IMR-90 (cell line): ENCODE data around the gene FAM236B.

ENCODE experiments used
- BHLHE40 ChIP-seq: fragments of 150-350 bp; IDR thresholded peaks from 2 replicates; pipeline ENCODE4 v1.6.1; 2016; ENCODE audit warnings: mild to moderate bottlenecking, low read depth, low read length
- CEBPB ChIP-seq: IDR thresholded peaks from 2 replicates; pipeline ENCODE4 v1.6.1; 2012; ENCODE audit warnings: low read depth, low read length, improper control_type of control experiment
- CTCF ChIP-seq: conservative IDR thresholded peaks from 2 replicates; pipeline ENCODE4 v1.5.1; 2012; ENCODE audit warnings: mild to moderate bottlenecking, low read depth, low read length, improper control_type of control experiment
- FOS ChIP-seq: fragments of 150-350 bp; IDR thresholded peaks from 2 replicates; pipeline ENCODE4 v1.6.1; 2016; ENCODE audit warnings: low read depth, low read length
- POLR2A ChIP-seq: IDR thresholded peaks from 2 replicates; pipeline ENCODE4 v1.6.1; 2012; ENCODE audit warnings: mild to moderate bottlenecking, low read depth, low read length
- RAD21 ChIP-seq: IDR thresholded peaks from 2 replicates; pipeline ENCODE4 v1.6.1; 2012; ENCODE audit warnings: low read length, improper control_type of control experiment
- RFX5 ChIP-seq: IDR thresholded peaks from 2 replicates; pipeline ENCODE4 v1.8.0; 2012; ENCODE audit warnings: low read depth, mild to moderate bottlenecking, low read length, moderate library complexity
- SMC3 ChIP-seq: fragments of 150-350 bp; IDR thresholded peaks from 2 replicates; pipeline ENCODE4 v1.6.1; 2016; ENCODE audit warnings: low read depth, mild to moderate bottlenecking, antibody characterized with exemption, low read length, moderate library complexity

- TF ChIP-seq POLR2A: no peak
- no peak for TF ChIP-seq RFX5
- no peak for TF ChIP-seq CTCF
- TF ChIP-seq FOS: no peak
- TF ChIP-seq SMC3: no peak
- no peak for TF ChIP-seq BHLHE40
- no peak for TF ChIP-seq RAD21
- no peak for TF ChIP-seq CEBPB
These were observed 46.9 kb downstream of the FAM236B start for GRCh38 chrX:72735561-72735960.
